HG03575 (cell line): ENCODE measurements around the gene RPL13.

Source experiments
- ATAC-seq: cut with Tn5 transposase; IDR thresholded peaks from one replicate; pipeline ENCODE4 v1.9.1; 2021; ENCODE audit not compliant: unreplicated experiment, insufficient number of reproducible peaks, low FRiP score; ENCODE audit errors: extremely low read depth

RPL13 gene

DNA sequence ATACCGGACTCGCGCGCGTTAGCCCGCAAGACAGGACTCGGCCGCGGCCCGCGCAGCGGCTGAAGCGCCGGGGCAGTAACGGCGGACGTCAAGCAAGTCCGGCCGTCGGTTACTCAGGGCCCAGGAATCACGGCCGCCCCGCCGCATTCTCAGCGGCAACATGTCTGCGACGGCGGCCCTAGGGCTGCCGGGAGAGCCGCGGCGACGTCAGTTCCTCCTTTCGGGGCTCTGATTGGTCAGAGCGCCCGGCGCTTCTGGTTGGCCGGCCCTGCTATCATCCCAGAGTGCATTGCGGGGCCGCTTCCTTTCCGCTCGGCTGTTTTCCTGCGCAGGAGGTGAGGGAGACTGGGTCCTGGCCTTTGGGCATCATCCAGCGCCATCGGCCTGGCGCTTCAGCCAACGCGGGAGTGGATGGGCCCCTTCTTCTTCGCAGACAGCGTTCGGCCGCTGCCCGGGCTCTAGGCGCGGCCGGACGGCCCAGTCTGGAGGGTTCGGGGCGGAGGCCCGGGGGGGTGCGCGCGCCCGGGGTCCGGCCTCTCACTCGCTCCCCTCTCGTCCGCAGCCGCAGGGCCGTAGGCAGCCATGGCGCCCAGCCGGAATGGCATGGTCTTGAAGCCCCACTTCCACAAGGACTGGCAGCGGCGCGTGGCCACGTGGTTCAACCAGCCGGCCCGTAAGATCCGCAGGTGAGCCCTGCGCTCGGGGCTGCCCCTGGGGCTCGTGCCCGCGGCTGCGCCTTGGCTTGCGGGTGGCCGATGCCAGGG, at the start of gene RPL13:
TSS of gene RPL13 (plus strand) at position 305 of the 764 bp plus-strand sequence. CDS start at position 583, 278 bp downstream.
- ATAC-seq: no peak

DNA sequence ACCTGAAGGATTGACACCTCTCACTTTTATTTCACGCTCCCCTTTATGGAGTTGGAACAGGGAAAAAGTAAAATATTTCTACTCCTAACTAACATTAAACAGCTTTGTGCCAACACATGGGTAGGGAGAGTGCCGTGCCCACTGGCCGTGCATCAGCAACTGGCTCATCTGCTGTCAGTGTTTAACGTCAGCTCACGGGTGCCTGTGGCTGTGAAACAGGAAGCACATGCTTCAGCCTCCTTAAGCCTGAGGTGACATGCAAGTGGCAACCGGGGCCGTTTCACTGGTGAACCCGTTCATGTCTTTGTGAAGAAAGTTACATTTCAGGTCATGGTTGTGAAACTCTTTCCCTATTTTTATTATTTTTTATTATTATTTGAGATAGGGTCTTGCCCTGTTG, 49.1 kb upstream of the RPL13 start:
- no peak for ATAC-seq

DNA sequence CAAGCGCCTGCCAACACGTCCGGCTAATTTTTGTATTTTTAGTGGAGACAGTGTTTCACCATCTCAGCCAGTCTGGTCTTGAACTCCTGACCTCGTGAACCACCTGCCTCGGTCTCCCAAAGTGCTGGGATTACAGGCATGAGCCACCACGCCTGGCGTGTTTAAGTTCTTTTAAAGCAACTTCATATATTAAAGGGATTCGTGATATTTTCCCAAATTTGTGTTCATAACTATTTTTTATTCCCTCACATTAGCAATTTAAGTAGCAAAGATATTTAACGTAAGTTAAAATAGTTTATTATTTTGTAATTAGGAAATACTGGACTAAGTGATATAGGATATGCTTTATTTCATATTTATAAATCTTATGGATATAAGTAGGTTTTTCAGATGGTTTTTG, 48.0 kb upstream of the RPL13 start:
- ATAC-seq: no peak

DNA sequence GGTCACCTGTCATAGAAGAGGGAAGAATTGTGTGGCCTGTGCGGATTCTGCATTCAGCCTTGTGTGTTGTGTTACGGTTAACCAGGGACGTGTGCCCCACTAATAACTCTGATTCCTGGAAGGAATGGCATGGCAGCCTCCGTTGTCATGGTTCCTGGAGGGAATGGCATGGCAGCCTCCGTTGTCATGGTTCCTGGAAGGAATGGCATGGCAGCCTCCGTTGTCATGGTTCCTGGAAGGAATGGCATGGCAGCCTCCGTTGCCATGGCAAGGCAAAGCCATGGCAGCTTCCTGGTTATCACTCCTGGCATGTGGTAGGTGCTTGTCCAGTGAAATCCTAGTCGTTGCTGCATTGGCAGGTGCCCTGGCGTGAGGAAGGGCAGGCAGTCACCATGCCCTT, 43.4 kb upstream of the RPL13 start:
- ATAC-seq: no peak

DNA sequence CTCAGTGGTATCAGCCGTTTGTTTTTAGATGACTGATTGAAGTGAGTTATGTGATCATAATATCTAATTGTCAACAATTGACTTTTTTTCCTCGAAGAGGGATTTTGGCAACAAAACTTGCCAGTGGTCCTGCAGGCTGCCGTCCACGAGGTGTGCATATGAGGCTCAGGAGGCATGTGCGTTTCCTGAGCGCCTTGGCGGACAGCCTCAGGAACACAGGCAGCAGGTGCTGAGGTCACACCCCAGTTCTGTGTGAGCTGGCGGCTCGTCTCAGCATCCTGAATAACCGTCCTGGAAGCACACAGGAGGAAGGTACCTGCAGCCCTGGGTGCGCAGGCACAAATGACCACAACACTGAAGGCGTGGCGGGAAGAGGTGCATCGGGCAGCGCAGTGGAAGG, 40.6 kb upstream of the RPL13 start:
- ATAC-seq: no peak

DNA sequence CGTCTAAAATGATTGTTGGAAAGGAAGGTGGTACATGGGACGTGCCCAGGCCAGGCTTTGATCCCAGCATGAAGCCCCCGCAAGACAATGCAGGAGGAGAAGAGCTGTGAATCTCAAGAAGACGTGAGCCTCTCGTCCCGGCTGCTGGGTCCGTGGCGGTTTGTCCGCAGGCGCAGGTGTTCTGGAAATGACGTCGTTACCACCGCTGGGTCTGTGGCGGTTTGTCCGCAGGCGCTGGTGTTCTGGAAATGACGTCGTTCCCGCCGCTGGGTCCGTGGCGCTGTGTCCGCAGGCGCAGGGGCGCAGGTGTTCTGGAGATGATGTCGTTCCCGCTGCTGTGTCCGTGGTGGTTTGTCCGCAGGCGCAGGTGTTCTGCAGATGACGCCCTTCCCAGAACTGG, 38.2 kb upstream of the RPL13 start:
- no peak for ATAC-seq

DNA sequence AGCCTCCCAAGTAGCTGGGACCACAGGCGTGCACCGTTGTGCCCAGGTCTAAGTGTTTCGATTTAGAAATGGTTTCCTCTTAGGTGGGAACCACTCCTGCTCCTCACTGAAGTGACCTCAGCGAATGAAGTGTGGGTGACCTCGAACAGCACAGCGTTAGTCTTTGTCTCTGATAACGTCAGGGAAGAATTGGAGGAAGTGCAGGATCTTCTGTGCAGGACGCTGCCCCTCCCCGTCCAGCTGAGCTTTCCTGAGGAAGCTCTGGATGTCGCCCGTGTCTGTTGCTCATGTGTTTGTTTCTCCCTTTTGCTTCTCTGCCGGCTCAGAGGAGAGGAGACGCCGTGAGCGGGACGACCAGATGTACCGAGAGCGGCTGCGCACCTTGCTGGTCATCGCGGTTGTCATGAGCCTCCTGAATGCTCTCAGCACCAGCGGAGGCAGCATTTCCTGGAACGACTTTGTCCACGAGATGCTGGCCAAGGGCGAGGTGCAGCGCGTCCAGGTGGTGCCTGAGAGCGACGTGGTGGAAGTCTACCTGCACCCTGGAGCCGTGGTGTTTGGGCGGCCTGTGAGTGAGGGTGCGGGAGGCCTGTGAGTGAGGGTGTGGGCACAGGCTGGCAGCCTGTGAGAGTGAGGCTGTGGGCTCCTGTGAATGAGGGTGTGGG, 36.7 kb upstream of the RPL13 start:
- ATAC-seq: no peak

DNA sequence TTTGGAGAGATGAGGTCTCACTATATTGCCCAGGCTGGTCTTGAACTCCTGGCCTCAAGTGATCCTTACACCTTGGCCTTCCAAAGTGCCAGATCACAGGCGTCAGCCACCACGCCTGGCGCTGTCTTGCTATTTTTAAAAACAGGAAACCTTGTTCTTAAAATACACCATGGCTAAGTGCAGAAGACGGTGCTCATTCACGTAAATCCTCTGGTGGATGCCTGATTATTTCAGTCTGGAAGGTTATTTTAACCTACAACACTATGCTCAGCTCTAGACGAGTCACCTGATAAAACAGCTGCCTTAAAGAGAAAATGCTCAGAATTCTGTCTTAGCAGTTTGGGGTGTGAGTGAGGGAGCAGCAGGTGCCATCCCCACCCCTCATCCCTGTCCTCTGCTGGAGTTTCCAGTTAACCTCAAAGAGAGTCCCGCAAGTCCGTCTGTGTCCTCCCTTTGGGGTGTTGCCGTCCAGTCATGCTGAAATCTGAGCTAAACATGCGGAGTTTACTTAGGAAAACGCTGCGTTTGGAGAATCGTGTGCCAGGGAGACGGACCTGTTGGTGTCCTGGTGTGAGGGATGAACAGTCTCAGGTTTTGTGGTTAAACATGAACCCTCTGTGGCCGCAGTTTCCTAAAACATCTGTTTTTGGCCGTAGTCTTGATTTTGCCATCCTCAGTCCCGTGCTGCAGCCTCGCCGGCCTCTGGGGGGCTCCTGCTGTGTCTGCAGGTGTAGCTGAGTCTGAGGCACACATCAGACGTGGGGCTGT, 35.2 kb upstream of the RPL13 start:
- no peak for ATAC-seq

DNA sequence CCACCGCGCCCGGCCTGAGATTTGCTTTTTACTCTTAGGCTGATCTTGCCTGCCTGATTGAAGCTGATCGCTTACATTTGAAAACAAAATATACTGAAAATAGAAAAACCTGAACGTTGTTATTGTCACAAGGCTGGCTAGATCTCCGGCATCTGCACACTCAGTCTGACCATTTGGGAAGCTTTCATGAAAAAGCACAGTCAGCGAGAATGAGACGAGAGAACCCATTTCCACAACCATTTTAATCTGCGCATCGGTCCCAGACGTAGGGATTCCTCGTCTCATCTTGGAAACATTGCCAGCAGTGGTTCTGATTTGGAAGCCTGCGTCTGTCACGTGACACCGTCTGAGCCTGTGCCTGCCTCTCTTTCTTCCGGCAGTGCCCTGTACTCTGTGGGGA, 31.4 kb upstream of the RPL13 start:
- no peak for ATAC-seq

DNA sequence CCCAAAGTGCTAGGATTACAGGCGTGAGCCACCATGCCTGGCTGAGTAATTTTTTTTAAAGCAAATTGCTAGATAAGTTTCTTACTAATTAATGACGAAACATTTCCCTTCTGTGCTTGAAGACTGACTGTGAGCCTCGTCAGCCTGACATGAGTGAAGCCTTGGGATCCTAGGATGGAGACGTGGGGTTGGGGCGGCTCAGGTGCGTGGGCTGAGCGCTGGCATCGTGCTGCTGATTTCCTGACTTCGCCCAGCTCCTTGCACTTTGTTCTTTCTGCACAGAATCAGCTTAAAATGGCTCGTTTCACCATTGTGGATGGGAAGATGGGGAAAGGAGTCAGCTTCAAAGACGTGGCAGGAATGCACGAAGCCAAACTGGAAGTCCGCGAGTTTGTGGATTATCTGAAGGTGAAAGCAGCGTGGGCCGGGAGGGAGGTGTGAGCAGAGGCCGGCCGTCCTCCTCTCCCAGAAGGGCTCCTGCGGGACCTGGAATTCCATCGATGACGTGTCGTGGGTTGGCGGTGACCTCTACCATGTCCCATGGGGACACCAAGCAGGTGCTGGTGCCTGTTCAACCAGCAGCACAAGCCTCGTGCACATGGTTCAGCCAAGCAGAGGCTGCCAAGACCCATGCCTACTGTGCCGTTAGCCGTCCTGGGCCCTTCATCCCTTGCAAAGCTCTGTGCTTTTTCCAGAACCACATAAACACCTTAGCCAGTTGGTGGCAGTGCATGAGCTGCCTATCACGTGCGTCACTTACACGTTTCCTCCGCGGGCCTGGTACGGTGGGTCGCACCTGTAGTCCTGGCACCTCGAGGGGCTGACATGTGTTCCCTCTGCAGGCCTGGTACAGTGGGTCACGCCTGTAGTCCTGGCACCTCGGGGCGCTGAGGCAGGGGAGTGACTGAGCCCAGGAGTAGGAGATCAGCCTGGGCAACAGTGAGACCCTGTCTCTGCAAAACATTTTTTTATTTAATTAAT, 29.8 kb upstream of the RPL13 start:
- ATAC-seq: no peak

DNA sequence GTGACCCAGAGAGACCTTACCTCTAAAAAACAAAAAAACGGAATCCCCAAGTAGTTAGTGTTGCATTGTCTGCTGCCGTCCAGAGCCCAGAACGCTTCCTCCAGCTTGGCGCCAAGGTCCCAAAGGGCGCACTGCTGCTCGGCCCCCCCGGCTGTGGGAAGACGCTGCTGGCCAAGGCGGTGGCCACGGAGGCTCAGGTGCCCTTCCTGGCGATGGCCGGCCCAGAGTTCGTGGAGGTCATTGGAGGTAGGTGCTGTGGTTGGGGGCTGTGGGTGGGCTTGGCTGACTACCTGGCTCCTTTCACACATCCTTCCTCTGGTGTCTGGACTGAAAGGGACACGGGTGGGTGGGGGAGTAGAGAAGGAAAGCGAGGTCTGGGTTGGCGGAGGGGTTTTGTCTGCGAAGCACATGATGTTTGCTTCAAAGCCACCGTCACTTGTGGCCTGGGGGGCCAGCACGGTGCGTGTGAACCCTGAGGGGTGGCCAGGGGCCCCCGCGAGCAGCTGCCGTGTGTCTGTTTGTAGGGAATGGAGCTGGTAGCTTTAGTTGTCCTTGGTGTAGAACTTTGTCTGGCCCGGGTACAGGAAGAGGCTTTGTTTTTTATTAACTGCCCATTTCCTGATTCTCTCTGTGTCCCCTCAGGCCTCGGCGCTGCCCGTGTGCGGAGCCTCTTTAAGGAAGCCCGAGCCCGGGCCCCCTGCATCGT, 28.5 kb upstream of the RPL13 start:
- ATAC-seq: no peak

DNA sequence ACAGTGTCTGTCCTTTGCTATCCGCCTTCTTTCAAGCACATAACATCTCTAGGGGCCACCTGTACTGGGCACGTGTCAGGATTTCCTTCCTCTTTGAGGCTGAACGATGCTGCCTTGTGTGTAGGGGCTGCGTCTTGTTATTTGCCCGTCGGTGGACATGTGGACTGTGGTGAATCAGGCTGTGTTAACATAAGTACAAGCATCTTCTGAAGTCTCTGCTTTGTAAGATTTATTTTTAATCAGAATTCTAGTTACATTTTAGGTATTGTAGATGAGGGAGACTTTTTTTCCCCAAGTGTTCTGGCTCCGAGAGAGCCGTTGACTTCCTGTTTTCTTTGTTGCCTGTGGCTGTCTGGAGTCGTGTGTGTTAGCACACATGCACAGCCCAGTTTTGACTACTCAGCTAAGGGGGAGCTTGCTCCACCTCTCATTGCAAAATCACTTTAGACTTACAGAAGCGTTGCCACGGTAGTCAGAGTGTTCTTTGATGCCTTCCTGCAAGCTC, 26.2 kb upstream of the RPL13 start:
- no peak for ATAC-seq

DNA sequence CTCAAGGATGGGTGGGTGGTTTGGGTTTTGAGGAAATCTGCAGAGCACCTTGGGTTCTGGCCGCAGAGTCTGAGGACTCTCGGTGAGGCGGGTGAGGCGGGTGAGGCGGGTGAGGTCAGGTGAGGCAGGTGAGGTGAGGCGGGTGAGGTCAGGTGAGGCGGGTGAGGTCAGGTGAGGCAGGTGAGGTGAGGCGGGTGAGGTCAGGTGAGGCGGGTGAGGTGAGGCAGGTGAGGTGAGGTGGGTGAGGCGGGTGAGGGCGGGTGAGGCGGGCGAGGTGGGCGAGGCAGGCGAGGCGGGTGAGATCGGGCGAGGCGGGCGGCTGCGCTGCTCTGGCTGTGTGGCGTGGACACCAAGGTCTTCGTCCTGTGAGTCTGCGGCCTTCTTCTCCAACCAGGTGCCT, 24.1 kb upstream of the RPL13 start:
- ATAC-seq: no peak

DNA sequence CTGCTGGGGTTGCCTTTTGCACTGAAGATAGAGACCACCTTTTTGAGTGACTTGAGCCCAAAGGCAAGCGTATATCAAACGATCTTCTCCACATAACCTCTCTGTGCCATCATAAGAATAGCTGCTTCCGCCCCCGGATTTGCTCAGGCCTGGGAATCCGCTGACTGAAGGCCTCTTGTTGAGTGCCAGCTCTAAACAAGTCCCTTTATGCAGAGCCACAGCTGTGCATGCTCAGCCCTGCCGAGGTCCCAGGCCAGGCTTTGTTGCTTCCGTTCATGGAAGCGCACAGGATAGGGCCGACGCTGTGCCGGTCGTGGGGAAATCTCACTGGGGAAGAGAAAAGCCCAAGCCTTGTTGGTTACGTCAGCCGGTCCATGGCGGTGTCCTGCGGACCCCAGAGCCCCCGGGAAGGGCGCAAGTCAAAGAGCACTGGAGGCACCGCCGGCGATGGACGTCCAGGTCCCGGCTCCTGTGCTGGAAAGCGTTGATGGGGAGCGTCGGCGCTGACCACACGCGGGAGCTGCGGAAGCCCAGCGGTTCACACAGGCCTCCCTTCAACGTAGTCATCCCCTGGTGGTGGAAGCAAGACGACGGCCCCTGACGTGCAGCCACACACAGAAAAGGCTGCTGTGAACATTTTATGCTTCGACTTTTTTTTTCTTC, 23.5 kb upstream of the RPL13 start:
- ATAC-seq: no peak

DNA sequence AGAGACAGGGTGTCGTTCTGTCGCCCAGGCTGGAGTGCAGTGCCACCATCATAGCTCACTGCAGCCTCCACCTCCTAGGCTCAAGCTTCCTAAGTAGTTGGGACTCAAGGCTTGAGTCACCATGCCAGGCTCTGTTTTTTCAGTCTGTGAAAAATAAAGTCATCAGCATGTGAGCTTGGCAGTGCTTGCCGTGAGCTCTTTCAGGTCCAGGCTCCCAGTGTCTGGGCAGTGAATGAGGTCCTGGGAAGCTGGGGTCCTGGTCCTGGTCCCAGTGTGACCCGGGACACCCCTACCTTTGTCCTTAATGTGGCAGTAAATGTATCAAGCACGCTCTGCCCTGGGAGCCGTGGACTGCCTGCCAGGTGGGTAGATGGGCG, 22.9 kb upstream of the RPL13 start:
- ATAC-seq: no peak

DNA sequence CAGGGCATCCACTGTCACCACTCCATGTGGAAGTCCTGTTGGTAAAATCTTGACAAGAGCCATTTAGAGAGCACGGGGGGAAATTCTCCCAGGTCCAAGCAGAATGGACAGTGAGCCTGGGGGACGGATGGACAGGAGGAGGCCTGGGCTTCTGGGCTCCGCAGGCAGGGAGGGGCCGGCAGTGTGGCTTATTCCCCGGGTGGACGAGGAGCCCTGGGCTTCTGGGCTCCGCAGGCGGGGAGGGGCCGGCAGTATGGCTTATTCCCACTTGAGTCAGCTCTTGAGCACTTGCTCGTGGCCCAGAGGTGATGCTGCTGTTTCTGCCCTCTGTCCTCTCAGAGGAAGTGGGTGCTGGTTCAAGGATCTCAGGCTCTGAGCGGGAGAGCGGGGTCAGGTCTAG, 22.2 kb upstream of the RPL13 start:
- no peak for ATAC-seq

DNA sequence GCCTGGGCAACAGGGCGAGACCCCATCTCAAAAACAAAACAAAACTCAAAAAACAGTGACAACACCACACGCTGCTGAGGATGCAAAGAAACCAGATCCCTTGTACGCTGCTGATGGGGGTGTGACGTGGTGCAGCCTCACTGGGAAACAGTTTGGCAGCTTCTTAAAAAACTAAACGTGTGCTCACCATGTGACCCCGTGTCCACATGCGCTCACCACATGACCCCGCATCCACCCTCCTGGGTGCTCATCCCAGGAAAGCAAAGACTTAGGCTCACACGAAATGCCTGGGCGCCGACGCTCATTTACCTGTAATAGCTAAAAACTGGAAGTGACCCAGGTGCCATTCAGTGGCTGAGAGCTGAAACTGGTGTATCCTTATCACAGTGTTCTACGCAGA, 19.9 kb upstream of the RPL13 start:
- no peak for ATAC-seq

DNA sequence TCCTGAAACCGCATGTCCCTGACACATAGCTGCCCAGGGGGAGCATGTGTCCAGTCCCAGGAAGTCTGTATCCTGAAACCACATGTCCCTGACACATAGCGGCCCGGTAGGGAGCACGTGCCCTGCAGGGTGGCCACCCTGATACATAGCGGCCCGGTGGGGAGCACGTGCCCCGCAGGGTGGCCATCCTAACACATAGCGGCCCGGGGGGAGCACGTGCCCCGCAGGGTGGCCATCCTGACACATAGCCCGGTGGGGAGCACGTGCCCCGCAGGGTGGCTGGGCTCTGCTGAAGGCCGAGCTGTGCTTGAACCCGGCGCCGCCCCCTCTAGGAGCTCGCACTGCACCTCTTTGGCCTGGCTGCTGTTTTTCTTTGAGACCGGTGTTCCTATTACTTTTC, 18.7 kb upstream of the RPL13 start:
- ATAC-seq: no peak
